LoVo (cell line): Measurements from ENCODE around the gene SLC41A3.
"Not testable (repeated sequence)": the region's sequence is repeated elsewhere in the genome, so short reads cannot be mapped to it uniquely, and the experiment has no call there.

Experiments
- DNase-seq: peaks from one replicate; pipeline ENCODE4 v3.0.0-alpha.2; 2016; ENCODE audit warnings: low spot score

The SLC41A3 gene

DNA sequence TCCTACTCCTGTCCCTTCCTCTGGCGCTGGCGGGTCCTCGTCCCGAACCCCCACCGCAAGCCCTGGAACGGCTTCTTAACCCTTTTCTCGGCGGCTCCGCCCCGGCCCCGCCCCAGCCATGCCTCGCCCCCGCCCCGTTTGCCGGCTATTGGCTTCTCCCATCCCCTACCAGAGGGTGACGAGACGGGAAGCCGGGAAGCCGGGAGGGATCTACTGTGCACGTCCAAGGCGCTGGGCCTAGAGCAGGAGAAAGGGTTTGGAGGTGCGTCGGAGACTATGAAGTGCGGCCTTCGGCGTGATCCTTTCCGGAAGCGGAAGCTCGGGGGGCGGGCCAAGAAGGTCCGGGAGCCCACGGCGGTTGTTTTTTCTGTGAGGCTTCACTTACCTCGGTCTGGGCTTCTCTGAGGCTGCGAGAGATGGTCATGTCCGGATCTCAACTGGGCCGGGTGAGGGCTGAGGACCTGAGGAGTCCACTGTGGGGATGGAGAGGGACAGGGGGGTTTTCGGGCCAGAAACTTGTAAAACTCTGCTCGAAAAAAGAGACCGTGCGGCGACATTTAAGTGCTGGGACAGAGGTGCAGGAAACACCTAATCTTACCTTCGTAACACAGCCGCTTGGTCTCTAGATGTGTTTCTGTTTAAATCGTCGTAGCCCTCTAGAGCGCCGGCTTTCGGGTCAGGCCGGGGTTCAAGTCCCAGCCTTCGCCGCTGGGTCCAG lies 93.5 kb downstream of the SLC41A3 start:
- no peak for DNase-seq

DNA sequence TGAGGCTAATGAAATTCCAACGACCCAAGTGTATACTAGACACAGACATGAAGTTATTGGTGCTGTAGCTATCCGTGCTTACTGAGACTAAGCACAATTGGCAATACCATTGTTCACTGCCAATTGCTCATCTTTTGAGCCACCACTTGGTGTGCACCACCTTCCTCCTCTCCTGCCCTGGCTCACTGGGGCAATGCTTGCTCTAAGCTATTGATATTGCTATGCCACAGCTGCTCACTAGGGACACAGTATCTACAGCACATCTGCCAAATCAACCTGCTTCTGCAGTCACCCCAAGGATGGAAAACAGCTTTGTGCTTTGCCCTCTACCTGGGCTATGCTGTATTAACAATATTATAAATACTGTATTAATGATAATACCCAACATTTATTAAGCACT lies 99.0 kb downstream of the SLC41A3 start:
- not testable (repeated sequence) for DNase-seq

DNA sequence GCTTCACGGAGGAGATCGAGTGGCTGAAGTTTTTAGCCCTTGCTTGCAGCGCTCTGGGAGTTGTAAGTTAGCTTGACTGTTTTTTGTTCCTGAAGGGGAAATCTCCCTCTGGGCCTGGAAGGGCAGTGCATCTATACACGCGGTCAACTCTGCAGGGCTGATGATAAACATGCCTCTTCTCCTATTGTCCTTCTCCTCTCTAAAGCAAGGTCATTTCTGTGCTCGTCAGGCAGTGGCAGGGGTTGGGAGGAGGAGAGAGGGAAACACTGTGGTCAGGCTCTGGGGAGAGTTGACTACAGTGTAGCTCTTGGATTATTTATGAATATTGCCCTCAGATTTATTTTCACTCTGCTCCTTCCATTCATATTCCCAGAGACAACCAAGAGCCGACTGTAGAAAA lies 106.8 kb downstream of the SLC41A3 start:
- not testable (repeated sequence) for DNase-seq

DNA sequence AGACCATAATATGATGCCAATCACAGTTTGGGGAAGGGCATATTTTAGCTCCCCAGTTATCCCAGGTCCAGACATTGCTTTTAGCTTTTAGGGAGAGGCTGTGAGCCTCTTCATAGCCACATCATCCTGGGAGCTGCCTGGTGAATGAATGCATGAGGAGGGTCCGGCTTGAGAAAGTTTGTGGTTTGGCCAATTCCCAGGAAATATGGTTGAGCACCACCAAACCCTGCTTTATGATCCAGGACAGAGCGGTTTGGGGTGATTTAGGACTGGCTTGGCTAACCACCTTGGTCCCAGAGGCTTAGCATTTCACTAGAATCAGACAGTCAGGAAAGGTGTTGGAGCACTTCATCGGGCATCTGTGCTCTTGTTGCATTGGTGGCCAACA lies 107.9 kb downstream of the SLC41A3 start:
- not testable (repeated sequence) for DNase-seq

DNA sequence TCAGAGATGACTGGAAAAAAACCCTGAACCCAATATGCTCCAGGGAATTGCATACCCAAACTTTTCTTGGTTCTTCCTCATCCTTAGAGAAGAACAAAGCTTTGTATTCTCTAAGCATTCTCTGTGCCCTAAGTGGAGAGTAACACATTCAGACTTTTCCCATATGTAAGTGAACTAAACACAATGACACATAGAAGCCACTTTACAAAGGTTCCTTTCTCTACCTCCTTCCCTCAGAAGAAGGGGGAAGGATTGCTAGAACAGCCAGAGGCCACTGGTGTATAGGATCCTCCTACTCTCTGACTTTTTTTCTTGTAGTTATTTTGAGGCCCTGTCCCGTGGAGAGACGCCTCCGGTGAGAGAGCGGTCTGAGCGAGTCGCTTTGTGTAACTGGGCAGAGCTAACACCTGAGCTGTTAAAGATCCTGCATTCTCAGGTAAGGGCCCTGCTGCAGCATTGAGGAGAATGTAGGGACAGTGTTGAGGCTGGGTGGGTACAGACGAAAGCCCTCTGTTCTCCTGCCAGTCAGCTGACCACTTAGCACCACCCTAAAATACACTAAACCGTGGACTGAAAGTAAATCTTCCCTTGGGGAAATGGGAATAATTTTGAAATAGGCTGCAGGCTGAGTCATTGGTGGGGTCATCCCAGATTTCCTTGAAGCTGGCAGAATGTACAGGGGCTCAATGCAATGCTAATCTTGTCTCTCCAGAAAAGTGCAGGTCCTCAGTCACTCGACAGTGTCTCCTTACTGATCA lies 108.5 kb downstream of the SLC41A3 start:
- DNase-seq, result not testable (repeated sequence)

DNA sequence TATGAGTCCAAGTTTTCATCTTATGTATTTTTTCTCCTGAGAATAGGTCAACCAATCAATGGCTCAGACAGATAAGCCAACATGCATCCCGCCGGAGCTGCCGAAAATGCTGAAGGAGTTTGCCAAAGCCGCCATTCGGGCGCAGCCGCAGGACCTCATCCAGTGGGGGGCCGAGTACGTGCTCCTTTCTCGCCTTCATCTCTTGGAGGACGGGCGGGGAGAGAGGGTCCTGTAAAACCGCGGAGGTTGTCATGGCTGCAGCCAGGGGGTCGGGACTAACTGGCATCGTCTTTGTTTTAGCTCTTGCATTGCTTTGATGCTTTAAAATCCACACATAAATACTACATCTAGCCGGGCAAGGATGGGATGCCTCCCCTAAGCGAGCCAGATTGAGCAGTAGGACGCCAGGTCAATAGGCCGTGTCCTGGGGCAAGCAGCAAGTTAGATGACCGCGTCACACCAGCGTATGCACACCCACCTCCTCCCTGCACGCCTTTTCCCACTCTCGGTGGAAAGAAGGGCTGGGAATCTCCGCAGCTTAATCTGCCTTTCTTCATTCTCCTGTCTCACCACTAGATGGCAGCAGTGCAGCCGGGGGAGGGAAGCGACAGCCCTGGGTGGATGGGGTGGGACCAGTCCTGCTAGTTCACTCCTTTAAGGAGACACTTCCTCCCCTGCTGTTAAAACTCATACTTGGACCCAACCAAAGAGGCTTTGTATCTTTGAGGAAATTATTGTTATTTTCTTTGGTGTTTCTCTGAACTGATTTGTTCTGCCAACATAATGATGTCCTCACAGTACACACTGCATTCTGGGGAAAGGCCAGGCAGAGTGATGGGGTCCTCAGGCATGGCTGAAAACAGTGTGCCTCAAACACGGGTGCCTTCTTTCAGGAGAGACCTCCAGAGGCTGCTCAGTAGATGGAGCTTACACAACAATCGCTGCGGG lies 111.7 kb downstream of the SLC41A3 start:
- peak; percentile 20 for DNase-seq

DNA sequence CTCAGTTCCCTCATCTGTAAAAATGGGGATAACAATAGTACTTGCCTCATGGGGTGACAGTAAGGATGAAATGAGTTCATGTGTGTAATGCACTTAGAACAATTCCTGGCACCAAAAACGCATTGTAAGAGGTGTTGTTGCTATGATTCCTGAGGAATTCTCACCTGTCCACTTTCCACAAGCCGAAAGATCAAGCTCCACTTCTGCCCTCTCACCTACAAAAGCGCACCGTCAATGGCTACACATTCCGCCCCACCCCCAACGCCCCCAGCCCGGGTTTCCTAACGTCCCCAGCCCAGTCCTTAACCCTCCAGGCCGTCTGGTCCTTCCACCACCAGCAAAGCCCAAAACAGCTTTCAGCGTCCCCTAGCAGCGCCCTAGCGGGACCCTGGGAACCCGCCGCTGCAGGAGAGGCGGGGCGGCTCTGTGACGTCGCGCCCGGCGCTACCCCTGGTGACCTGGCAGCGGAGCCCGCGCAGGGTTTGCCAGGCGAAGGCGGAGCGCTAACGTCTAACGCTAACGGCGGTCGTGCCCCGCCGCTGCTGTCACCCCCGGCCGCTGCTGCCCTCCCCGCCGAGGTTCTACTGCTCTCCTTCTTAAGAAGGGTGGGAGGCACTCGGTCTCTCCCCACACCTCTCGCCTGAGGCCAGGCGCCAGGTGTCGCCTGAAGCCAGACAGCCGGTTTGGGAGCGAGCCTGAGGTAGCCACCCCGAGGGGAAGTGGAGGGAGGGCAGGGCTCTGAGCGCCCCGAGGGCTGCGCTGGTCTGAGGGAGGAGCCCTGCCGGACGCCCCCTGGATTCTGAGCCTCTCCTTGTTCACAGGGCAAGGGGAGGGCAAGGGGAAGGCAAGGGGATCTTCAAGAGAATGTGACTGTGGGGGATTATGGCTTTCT lies 115.0 kb downstream of the SLC41A3 start, which contains the start of gene ROPN1B:
Gene ROPN1B, plus strand, starts transcription at position 478 of the 892 bp plus-strand sequence. CDS start 2,877 bp downstream, outside the sequence.
- not testable (repeated sequence) for DNase-seq

DNA sequence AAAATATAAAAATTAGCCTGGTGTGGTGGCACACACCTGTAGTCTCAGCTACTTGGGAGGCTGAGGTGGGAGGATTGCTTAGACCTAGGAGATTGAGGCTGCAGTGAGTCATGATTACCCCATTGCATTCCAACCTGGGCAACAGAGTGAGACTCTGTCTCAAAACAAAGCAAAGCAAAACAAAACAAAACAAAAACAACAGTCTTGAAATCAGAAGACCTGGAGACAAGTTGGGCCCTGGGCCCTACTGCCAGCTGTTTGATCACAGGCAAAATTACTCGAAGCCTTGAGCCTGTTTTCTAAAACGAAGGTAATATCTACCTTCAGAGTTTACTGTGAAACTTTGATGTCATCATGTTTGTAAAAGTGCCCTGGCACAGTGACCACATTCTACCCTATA lies 115.8 kb downstream of the SLC41A3 start:
- DNase-seq, result not testable (repeated sequence)

DNA sequence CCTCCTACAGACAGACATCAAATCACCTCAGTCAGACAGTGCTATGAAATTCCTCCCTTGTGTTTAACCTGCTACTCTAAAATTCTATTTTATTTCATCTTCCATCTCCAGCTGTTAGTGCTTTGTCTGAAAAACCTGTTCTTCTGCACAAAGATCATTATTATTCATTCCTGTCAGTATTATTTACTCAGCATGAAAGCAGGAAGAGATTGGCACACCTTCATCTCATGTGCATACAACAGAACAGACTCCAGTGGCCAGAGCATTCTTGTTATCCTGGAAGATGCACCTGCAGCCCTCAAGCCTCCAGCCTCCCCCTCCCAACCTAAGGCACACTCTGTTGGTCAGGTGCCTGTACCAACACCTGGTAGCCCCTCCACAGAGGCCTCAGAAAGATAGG lies 116.8 kb downstream of the SLC41A3 start:
- no peak for DNase-seq

DNA sequence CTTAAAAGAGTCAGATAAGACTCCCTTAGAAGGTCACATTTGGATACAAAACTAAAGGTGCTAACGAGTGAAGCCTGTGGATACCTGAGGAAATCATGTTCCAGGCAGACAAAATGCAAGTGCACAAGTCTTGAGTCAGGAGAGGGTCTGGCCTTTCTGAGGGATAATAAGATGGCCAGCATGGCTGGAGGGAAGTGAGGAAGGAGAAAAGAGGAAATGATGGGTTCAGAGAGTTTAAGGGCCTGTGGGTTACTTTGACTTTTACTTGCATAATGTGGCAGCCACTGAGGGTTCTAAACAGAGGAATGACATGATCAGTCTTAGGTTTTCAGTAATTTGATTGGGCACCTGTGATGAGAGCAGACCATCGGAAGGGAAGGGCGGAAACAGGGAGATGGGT lies 118.4 kb downstream of the SLC41A3 start:
- no peak for DNase-seq

DNA sequence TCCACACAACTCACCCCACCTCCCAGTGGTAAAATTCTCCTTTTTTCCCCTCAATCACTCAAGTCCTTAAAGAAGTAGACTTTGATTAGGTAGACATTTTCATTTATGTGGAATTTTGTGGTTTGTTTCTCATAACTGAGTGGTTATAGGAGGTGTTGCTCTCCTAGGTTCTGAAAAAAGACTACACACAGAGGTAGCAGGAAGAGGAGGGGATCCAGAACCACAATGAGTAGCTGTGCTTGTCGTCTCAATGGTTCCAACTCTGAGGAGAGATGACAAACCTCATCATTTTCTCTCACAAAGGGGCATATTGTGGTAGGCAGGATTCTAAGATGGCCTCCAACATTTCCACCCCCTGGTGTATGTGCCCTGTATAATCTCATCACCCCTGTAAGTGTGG lies 120.1 kb downstream of the SLC41A3 start:
- DNase-seq, result not testable (repeated sequence)

DNA sequence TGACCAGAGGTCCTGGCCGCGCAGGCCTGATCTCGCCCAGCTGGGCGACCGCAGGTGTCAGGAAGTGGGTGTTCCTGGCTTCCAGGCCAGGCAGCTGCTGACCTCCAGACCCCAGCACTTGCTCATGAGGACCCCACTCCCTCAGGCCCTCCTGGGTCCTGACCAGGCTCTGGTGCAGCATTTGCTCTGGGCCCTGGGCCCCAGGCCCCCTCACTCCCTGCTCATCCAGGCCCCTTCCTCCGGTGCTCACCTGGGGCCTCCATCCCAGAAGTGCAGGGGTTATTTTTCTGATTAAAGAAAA lies 122.7 kb downstream of the SLC41A3 start:
- DNase-seq, result no peak

DNA sequence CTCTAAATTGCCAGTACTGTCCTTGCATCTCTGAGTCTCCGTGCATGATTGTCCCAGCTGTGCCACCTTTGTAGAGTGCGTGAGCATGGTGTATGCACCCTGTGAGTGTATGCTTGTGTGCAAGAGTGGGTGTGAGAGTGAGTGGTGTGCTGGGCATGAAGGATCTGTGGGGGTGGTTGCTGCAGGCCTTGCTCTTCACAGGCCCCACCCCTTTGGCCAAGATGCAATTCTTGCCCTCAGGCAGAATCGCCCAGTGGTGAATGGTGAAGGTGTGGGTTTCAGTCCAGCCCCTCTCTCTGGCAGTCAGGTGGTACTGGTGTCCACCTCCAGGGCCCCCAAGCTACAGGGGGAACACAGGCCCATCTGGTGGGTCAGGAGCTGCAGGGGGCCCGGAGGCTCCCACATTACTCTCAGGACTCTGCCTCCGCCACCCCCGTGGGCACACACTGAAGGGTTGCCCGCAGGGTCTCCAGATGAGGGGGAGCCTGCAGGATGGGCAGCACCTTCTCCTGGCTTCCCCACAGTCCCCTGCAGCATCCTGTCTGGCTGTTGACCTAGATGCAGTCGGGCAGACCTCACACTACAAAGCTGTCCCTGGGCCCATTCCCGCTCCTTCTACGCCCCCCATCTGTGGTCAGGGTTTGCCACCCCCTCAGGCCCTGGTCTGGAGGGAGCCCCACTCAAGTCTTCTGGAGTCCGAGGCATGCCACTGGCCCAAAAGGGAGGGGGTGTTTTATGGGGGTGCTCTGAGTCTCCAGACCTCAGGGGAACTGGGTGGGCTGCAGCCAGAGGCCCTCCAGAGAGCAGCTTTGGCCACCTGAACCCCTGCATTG lies 123.3 kb downstream of the SLC41A3 start:
- DNase-seq, result no peak

DNA sequence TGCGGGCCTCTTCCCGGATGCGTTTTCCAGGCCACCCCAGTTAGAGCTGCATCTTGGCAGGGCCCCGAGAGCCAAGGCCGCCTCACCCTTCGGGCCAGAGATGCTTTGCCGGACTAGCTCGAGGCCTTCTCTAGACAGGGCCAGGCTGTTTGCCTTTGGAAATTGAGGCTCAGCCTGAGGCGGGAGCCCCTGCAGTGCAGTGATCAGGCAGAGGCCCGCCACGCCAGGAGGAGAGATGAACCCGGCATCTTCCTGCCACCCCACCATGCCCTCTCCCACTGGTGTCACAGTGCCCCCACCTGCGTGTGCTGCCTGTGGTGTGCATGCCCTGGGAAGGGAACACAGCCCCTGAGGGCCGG lies 123.9 kb downstream of the SLC41A3 start:
- no peak for DNase-seq

DNA sequence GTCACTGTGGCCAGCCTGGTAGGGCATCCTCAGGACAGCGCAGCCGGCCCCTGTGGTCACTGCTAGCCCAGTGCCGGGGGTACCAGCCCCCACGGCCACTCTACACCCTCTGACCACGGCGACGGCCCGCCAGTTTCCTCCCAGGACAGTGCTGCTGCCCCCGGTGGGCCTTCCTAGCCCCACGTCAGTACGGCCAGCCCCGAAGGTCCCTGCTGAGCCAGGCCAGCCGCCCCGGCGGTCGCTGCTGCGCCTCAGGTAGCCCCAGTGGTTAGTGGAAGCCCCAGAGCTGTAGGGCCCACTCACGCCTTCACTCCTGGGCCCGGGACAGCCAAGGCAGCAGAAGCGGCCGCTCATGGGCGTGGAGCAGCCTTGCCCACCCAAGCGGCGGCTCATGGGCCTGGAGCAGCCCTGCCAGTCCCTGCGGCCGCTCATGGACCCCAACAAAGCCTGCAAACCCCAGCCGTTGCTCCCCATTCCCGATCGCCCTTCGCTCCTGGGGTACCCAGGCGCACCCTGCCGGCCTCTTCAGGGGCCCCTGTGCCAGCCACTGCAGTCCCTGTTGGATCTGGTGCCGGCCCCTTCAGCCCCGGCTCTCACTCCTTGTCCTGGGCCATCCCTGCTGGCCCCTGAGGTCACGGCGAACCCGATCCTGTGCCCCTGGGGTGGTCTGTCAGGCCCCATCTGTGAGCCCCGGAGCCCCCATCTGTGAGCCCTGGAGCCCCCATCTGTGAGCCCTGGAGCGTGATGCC lies 124.4 kb downstream of the SLC41A3 start:
- DNase-seq, result no peak

DNA sequence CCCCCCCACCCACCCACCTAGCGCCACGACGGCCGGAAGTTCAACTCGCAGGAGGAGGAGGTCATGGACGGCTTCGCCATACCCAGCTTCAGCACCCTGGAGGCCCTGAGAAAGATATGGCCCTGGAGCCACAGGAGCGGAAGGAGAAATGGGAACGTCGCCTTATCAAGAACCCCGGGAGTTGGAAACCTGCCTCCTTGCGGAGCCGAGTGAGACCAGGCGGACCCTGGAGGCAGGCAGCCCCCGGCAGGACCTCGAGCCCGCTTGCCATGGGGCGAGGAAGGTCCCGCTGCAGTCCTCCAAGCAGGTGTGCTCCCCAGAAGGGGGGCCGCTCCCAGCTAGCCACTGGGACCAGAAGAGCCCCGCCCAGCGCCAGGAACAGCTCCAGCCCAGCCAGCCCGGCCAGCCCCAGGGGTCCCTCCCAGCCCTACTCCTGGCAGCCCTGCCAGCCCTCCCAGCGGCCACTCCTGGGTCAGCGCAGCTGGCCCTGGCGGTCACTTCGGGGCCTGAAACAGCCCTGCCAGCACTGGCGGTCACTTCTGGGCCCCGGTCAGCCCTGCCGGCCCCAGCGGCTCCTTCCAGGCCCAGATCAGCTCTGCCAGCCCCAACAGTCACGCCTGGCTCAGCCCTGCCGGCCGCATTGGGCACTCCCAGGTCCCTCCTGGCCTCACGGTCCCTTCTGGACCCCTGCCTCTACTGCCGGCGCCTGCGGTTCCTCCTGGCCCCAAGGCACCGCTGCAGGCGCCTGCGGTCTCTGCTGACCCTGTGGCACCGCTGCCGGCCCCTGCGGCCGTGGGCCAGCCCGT lies 125.2 kb downstream of the SLC41A3 start:
- no peak for DNase-seq

DNA sequence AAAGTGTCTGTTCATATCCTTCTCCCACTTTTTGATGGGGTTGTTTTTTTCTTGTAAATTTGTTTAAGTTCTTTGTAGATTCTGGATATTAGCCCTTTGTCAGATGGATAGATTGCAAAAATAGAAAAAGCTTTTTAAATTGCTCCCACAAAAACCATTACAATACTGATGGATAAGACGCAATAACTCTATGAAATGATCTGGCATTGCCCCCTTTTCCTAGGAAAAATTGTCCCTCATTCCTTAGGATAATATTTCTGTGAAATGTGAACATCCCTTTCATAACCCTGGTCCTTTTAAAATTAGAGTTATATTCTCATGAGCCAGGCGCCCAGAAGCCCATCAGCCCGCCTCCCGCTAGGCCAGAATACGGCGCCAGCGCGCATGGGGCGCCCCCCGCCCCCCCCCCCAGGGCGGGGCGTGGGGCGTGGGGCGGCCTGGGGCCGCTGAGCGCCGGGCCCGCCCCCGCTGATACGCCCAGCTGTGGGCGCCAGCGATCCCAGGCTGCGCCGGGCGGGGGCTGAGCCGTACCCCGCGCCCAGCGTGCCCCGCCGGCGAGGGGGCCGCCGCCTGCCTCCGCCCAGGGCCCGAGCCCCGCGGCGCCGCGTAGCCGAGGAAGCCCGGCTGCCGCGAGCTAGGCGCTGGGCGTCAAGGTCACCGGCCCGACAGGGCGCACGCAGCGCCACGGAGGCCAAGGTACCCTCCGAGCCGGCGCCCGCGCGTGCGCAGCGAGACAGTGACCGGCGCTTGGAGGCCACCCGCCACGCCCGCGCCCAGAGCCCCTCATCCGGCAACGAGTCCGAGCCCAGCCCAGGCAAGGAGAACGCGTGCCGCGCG lies 126.0 kb downstream of the SLC41A3 start:
- DNase-seq, result no peak

DNA sequence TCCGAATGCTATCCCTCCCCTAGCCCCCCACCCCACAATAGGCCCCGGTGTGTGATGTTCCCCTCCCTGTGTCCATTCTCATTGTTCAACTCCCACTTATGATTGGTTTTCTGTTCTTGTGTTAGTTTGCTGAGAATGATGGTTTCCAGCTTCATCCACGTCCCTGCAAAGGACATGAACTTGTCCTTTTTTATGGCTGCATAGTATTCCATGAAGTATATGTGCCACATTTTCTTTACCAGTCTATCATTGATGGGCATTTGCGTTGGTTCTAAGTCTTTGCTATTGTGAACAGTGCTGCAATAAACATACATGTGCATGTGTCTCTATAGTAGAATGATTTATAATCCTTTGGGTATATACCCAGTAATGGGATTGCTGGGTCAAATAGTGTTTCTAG lies 126.9 kb downstream of the SLC41A3 start:
- DNase-seq, result not testable (repeated sequence)
